H9 (cell line): Measurements from ENCODE around the gene GYS2. TPM values are rescaled to one million over a fixed set of nuclear protein-coding genes. Genes with fewer than 3 reads are reported as not detected.
"Not testable (repeated sequence)": the region's sequence is repeated elsewhere in the genome, so short reads cannot be mapped to it uniquely, and the experiment has no call there.

ENCODE experiments used
- DNase-seq: peaks from one replicate; pipeline ENCODE4 v3.0.0-alpha.2; 2017
- H2AFZ ChIP-seq: one replicate; pipeline ENCODE4 v1.6.1; 2013; ENCODE audit warnings: mild to moderate bottlenecking, low read length, control low read depth, moderate library complexity
- H2AK5ac ChIP-seq: 2 replicates; pipeline ENCODE4 v1.6.1; 2013; ENCODE audit warnings: low read length, control low read depth, mixed read lengths; ENCODE audit not compliant: insufficient read length
- H2BK120ac ChIP-seq: one replicate; pipeline ENCODE4 v1.6.1; 2013; ENCODE audit warnings: low read depth, mild to moderate bottlenecking, low read length, control low read depth, inconsistent platforms; ENCODE audit not compliant: poor library complexity, severe bottlenecking
- H2BK12ac ChIP-seq: 2 replicates; pipeline ENCODE4 v1.6.1; 2013; ENCODE audit warnings: low read length, control low read depth, mixed read lengths, low read depth; ENCODE audit not compliant: insufficient read length
- H2BK15ac ChIP-seq: 2 replicates; pipeline ENCODE4 v1.6.1; 2013; ENCODE audit warnings: low read depth, low read length, control low read depth
- H2BK20ac ChIP-seq: one replicate; pipeline ENCODE4 v1.6.1; 2013; ENCODE audit warnings: low read depth, mild to moderate bottlenecking, low read length, control low read depth, inconsistent platforms; ENCODE audit not compliant: poor library complexity, severe bottlenecking
- H2BK5ac ChIP-seq: 2 replicates; pipeline ENCODE4 v1.6.1; 2013; ENCODE audit warnings: low read length, control low read depth, mixed read lengths; ENCODE audit not compliant: insufficient read length
- H3K14ac ChIP-seq: 2 replicates; pipeline ENCODE4 v1.6.1; 2013; ENCODE audit warnings: low read length, control low read depth; ENCODE audit not compliant: insufficient read depth
- H3K18ac ChIP-seq: 2 replicates; pipeline ENCODE4 v1.6.1; 2013; ENCODE audit warnings: low read depth, mild to moderate bottlenecking, mixed read lengths, low read length, control low read depth; ENCODE audit not compliant: insufficient read length
- H3K23ac ChIP-seq: 2 replicates; pipeline ENCODE4 v1.6.1; 2013; ENCODE audit warnings: low read length, control low read depth, mixed read lengths, low read depth; ENCODE audit not compliant: insufficient read length
- H3K23me2 ChIP-seq: 2 replicates; pipeline ENCODE4 v1.6.1; 2013; ENCODE audit warnings: low read depth, mild to moderate bottlenecking, mixed read lengths, low read length, control low read depth; ENCODE audit not compliant: insufficient read length, poor library complexity, severe bottlenecking
- H3K27ac ChIP-seq: 2 replicates; pipeline ENCODE4 v1.5.1; 2013; ENCODE audit warnings: low read length, control low read depth, mixed read lengths, low read depth; ENCODE audit not compliant: insufficient read length
- H3K27me3 ChIP-seq: 2 replicates; pipeline ENCODE4 v1.6.1; 2013; ENCODE audit warnings: low read length, control low read depth, inconsistent platforms; ENCODE audit not compliant: insufficient read depth
- H3K4ac ChIP-seq: 2 replicates; pipeline ENCODE4 v1.6.1; 2013; ENCODE audit warnings: low read depth, mild to moderate bottlenecking, control low read depth, inconsistent platforms, low read length, moderate library complexity
- H3K4me1 ChIP-seq: 2 replicates; pipeline ENCODE4 v1.6.1; 2013; ENCODE audit warnings: low read length, control low read depth, inconsistent platforms; ENCODE audit not compliant: insufficient read depth
- H3K4me2 ChIP-seq: 2 replicates; pipeline ENCODE4 v1.6.1; 2013; ENCODE audit warnings: low read length, control low read depth, mixed read lengths; ENCODE audit not compliant: insufficient read length, insufficient read depth
- H3K56ac ChIP-seq: 2 replicates; pipeline ENCODE4 v1.6.1; 2013; ENCODE audit warnings: low read depth, mild to moderate bottlenecking, mixed read lengths, low read length, control low read depth; ENCODE audit not compliant: insufficient read length
- H3K79me1 ChIP-seq: 2 replicates; pipeline ENCODE4 v1.6.1; 2013; ENCODE audit warnings: low read depth, mild to moderate bottlenecking, moderate library complexity, low read length, control low read depth, inconsistent platforms; ENCODE audit not compliant: insufficient read depth, poor library complexity, severe bottlenecking
- H3K79me2 ChIP-seq: 2 replicates; pipeline ENCODE4 v1.6.1; 2013; ENCODE audit warnings: low read length, control low read depth, inconsistent platforms; ENCODE audit not compliant: insufficient read depth
- H3K9ac ChIP-seq: 2 replicates; pipeline ENCODE4 v1.6.1; 2013; ENCODE audit warnings: low read length, control low read depth, mixed read lengths; ENCODE audit not compliant: insufficient read length; ENCODE audit errors: extremely low read depth
- H3K9me3 ChIP-seq: one replicate; pipeline ENCODE4 v1.6.1; 2013; ENCODE audit warnings: low read depth, low read length, inconsistent platforms; ENCODE audit not compliant: control insufficient read depth
- H3T11ph ChIP-seq: one replicate; pipeline ENCODE4 v1.6.1; 2013; ENCODE audit warnings: mild to moderate bottlenecking, low read length, control low read depth, inconsistent platforms
- H4K20me1 ChIP-seq: one replicate; pipeline ENCODE4 v1.6.1; 2013; ENCODE audit not compliant: control insufficient read depth, insufficient read length, insufficient read depth
- H4K5ac ChIP-seq: 2 replicates; pipeline ENCODE4 v1.6.1; 2013; ENCODE audit warnings: low read depth, mild to moderate bottlenecking, mixed read lengths, low read length, control low read depth; ENCODE audit not compliant: insufficient read length
- H4K8ac ChIP-seq: replicated peaks from 2 replicates; pipeline ENCODE4 v1.6.1; 2013; ENCODE audit warnings: low read length, control low read depth, mixed read lengths, low read depth; ENCODE audit not compliant: insufficient read length
- H4K91ac ChIP-seq: 2 replicates; pipeline ENCODE4 v1.6.1; 2013; ENCODE audit warnings: low read depth, mild to moderate bottlenecking, moderate library complexity, mixed read lengths, low read length, control low read depth; ENCODE audit not compliant: insufficient read length
- H3K27ac Mint-ChIP-seq, 3 experiments: 2 replicates in 2 of 3; 3 replicates in 1 of 3; pipeline ENCODE4 v1.8.0; 2020 to 2021; ENCODE audit warnings: mixed read lengths in 3 of 3, mild to moderate bottlenecking in 1 of 3, moderate library complexity in 1 of 3
- H3K27me3 Mint-ChIP-seq: 2 replicates; pipeline ENCODE4 v1.8.0; 2021; ENCODE audit warnings: low read depth, mild to moderate bottlenecking, moderate library complexity, mixed read lengths
- H3K36me3 Mint-ChIP-seq, 3 experiments: 2 replicates in 2 of 3; 3 replicates in 1 of 3; pipeline ENCODE4 v1.8.0; 2020 to 2021; ENCODE audit warnings: low read depth in 3 of 3, mixed read lengths in 3 of 3; ENCODE audit not compliant: insufficient read depth in 1 of 3
- H3K4me1 Mint-ChIP-seq, 2 experiments: 2 replicates each; pipeline ENCODE4 v1.8.0; 2020; ENCODE audit warnings: mixed read lengths in 2 of 2
- H3K4me3 Mint-ChIP-seq, 2 experiments: 2 replicates in 1 of 2; 3 replicates in 1 of 2; pipeline ENCODE4 v1.8.0; 2020 to 2021; ENCODE audit warnings: mild to moderate bottlenecking in 2 of 2, mixed read lengths in 2 of 2, moderate library complexity in 1 of 2
- H3K9me3 Mint-ChIP-seq, 2 experiments: 2 replicates in 1 of 2; 3 replicates in 1 of 2; pipeline ENCODE4 v1.8.0; 2020; ENCODE audit warnings: mild to moderate bottlenecking in 2 of 2, mixed read lengths in 2 of 2, moderate library complexity in 1 of 2
- WGBS: extraction: QIAGEN DNeasy Blood & Tissue Kit; methylation state at CpG from one replicate; pipeline ENCODE4 v1.1.7; 2013; ENCODE audit warnings: missing lambda C conversion rate, low lambda C conversion rate, mixed read lengths; ENCODE audit not compliant: insufficient read length; ENCODE audit errors: extremely low coverage; 5-methylcytosine and 5-hydroxymethylcytosine counted together
- total RNA-seq: library from RNA; stranded (reverse); gene quantifications from 2 replicates; pipeline ENCODE4 v1.2.1, GENCODE V29; 2021
- TF ChIP-seq, protein P1 (sequence below): fragments of 200-600 bp; sonication (generic); conservative IDR thresholded peaks from 3 replicates; pipeline ENCODE4 v1.8.0; 2021; ENCODE audit warnings: antibody characterized with exemption, mild to moderate bottlenecking

GYS2 gene
- total RNA-seq, 1 experiment from 2014 or later = not detected

GRCh38 chr12:21647179-21647578 is 42.5 kb upstream of the GYS2 start:
- Histone ChIP-seq H3K27ac (no peak overlapping the region), H2AFZ (no peak overlapping the region), H3K23ac (no peak overlapping the region), H3K9ac (no peak overlapping the region), H4K8ac (no peak overlapping the region), H4K5ac (no peak overlapping the region), H3K4ac (no peak overlapping the region), H2BK12ac (no peak overlapping the region), H3K9me3 (no peaks in the 10 kb centered on the region), H3K4me1 (no peaks in the 10 kb centered on the region; the same call in 1 of the 2 replicates), H3K14ac (no peak overlapping the region), H3T11ph (no peak overlapping the region), H3K56ac (no peak overlapping the region), H3K27me3 (no peaks in the 10 kb centered on the region), H4K20me1 (no peaks in the 10 kb centered on the region), H3K79me2 (peaks cover 5% of the 10 kb centered on the region; the same call in 1 of the 2 replicates), H3K79me1 (peaks cover 10% of the 10 kb centered on the region), H3K23me2 (no peaks in the 10 kb centered on the region), H2BK5ac (no peak overlapping the region), H4K91ac (no peak overlapping the region), H3K4me2 (no peak overlapping the region), H2BK120ac (no peak overlapping the region), H2BK15ac (no peak overlapping the region), H3K18ac (no peak overlapping the region), H2AK5ac (no peak overlapping the region), H2BK20ac (no peak overlapping the region)
- no peak overlapping the region; a peak in 1 of 5 replicates for H3K4me3 Mint-ChIP-seq
- H3K27ac Mint-ChIP-seq = peak overlapping the region in 2 of 3 experiments; percentile 34 to 75; a peak in 4 of 7 replicates
- H3K4me1 Mint-ChIP-seq = peaks cover 58 to 66% of the 10 kb centered on the region in 2 experiments
- no peaks in the 10 kb centered on the region for H3K27me3 Mint-ChIP-seq
- H3K36me3 Mint-ChIP-seq = peaks cover 79 to 97% (median 97%) of the 10 kb centered on the region in 3 experiments
- no peak for DNase-seq
- TF ChIP-seq, protein P1, sequence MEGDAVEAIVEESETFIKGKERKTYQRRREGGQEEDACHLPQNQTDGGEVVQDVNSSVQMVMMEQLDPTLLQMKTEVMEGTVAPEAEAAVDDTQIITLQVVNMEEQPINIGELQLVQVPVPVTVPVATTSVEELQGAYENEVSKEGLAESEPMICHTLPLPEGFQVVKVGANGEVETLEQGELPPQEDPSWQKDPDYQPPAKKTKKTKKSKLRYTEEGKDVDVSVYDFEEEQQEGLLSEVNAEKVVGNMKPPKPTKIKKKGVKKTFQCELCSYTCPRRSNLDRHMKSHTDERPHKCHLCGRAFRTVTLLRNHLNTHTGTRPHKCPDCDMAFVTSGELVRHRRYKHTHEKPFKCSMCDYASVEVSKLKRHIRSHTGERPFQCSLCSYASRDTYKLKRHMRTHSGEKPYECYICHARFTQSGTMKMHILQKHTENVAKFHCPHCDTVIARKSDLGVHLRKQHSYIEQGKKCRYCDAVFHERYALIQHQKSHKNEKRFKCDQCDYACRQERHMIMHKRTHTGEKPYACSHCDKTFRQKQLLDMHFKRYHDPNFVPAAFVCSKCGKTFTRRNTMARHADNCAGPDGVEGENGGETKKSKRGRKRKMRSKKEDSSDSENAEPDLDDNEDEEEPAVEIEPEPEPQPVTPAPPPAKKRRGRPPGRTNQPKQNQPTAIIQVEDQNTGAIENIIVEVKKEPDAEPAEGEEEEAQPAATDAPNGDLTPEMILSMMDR = no peak
- H3K9me3 Mint-ChIP-seq = no peaks in the 10 kb centered on the region

DNA sequence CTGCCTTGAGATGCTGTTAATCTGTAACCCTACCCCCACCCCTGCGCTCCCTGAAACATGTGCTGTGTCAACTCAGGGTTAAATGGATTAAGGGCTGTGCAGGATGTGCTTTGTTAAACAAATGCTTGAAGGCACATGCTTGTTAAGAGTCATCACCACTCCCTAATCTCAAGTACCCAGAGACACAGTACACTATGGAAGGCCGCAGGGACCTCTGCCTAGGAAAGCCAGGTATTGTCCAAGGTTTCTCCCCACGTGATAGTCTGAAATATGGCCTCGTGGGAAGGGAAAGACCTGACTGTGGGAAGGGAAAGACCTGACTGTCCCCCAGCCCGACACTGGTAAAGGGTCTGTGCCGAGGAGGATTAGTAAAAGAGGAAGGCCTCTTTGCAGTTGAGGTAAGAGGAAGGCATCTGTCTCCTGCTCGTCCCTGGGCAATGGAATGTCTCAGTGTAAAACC is 40.4 kb upstream of the GYS2 start:
- not testable (repeated sequence) for H2BK5ac ChIP-seq, H4K20me1 ChIP-seq, DNase-seq, H4K5ac ChIP-seq, H3K23me2 ChIP-seq, H4K8ac ChIP-seq, H3T11ph ChIP-seq, H3K4me2 ChIP-seq, H2BK12ac ChIP-seq, H2BK20ac ChIP-seq, H2BK120ac ChIP-seq, H2AK5ac ChIP-seq, H3K4me1 ChIP-seq, H2BK15ac ChIP-seq, H3K79me2 ChIP-seq, H3K27me3 ChIP-seq, H3K4ac ChIP-seq, H3K9me3 ChIP-seq, H4K91ac ChIP-seq, H3K23ac ChIP-seq, H3K9ac ChIP-seq, H3K27ac ChIP-seq, H3K56ac ChIP-seq, H3K14ac ChIP-seq, H3K18ac ChIP-seq, H2AFZ ChIP-seq, H3K27me3 Mint-ChIP-seq, H3K9me3 Mint-ChIP-seq, H3K79me1 ChIP-seq
- H3K36me3 Mint-ChIP-seq = peaks cover 76 to 96% (median 95%) of the 10 kb centered on the region in 3 experiments
- no CpG with 5 or more reads among the region's 7 CpGs for WGBS
- H3K4me1 Mint-ChIP-seq = peaks cover 47 to 51% of the 10 kb centered on the region in 2 experiments
- peak overlapping the region; percentile 94 to 96 (median 94); a peak in 6 of 7 replicates for H3K27ac Mint-ChIP-seq
- peak overlapping the region in 1 of 2 experiments; percentile 12; a peak in 1 of 5 replicates for H3K4me3 Mint-ChIP-seq
